CD8-positive, alpha-beta memory T cell (primary cell): ENCODE data around the gene CTLA4. TPM values are rescaled to one million over a fixed set of nuclear protein-coding genes. Genes with fewer than 3 reads are reported as not detected.
"Not testable (repeated sequence)": the region's sequence is repeated elsewhere in the genome, so short reads cannot be mapped to it uniquely, and the experiment has no call there.

Experiments used
- CTCF ChIA-PET: fragments of 350-600 bp; sonication (Branson Sonifier 250); formaldehyde crosslinking; loops from one replicate; lab custom pipeline; 2021; ENCODE audit warnings: antibody characterized with exemption; lab: Charles Lee
- POLR2A ChIA-PET: fragments of 350-600 bp; sonication (Branson Sonifier 250); formaldehyde crosslinking; loops from one replicate; lab custom pipeline; 2021; ENCODE audit warnings: antibody characterized with exemption; lab: Charles Lee
- DNase-seq, 5 donors: peaks; one replicate each; pipeline versions ENCODE4 v3.0.0 to v3.0.0-alpha.2; 2020 to 2022; ENCODE audit warnings: mixed read lengths in 1 of 5
- H3K27ac ChIP-seq: one replicate; pipeline ENCODE4 v1.7.0; 2013; ENCODE audit warnings: low read depth, mild to moderate bottlenecking, low read length, moderate library complexity
- H3K27me3 ChIP-seq: 2 replicates; pipeline ENCODE4 v1.7.0; 2013; ENCODE audit warnings: low read length, mild to moderate bottlenecking; ENCODE audit not compliant: insufficient read depth, poor library complexity, severe bottlenecking
- H3K36me3 ChIP-seq: 2 replicates; pipeline ENCODE4 v1.7.0; 2013; ENCODE audit warnings: mild to moderate bottlenecking, low read length, moderate library complexity; ENCODE audit not compliant: insufficient read depth
- H3K4me1 ChIP-seq: 2 replicates; pipeline ENCODE4 v1.7.0; 2013; ENCODE audit warnings: mild to moderate bottlenecking, low read length, moderate library complexity; ENCODE audit not compliant: insufficient read depth
- H3K4me3 ChIP-seq: 2 replicates; pipeline ENCODE4 v1.7.0; 2013; ENCODE audit warnings: mild to moderate bottlenecking, low read length
- H3K9me3 ChIP-seq: 2 replicates; pipeline ENCODE4 v1.7.0; 2013; ENCODE audit warnings: mild to moderate bottlenecking, low read length
- H3K27ac Mint-ChIP-seq, 8 donors: one replicate each; pipeline ENCODE4 v1.8.0; 2020 to 2021; ENCODE audit warnings: mixed read lengths in 8 of 8, mild to moderate bottlenecking in 6 of 8, inconsistent platforms in 3 of 8, moderate library complexity in 3 of 8
- H3K27me3 Mint-ChIP-seq, 2 donors: one replicate each; pipeline ENCODE4 v1.8.0; 2020 to 2021; ENCODE audit warnings: mixed read lengths in 2 of 2, mild to moderate bottlenecking in 1 of 2, moderate library complexity in 1 of 2
- H3K36me3 Mint-ChIP-seq, 3 donors: one replicate each; pipeline ENCODE4 v1.8.0; 2020 to 2021; ENCODE audit warnings: mixed read lengths in 3 of 3, inconsistent platforms in 1 of 3, mild to moderate bottlenecking in 1 of 3
- H3K4me1 Mint-ChIP-seq, 3 donors: one replicate each; pipeline ENCODE4 v1.8.0; 2020 to 2021; ENCODE audit warnings: mixed read lengths in 3 of 3, inconsistent platforms in 1 of 3, mild to moderate bottlenecking in 1 of 3
- H3K4me3 Mint-ChIP-seq, 7 donors: one replicate each; pipeline ENCODE4 v1.8.0; 2020 to 2021; ENCODE audit warnings: mixed read lengths in 7 of 7, mild to moderate bottlenecking in 6 of 7, moderate library complexity in 4 of 7, inconsistent platforms in 2 of 7
- H3K9me3 Mint-ChIP-seq, 5 donors: one replicate each; pipeline ENCODE4 v1.8.0; 2020 to 2022; ENCODE audit warnings: mixed read lengths in 5 of 5, mild to moderate bottlenecking in 3 of 5, moderate library complexity in 2 of 5, inconsistent platforms in 1 of 5
- polyA plus RNA-seq: library from polyadenylated mRNA; unstranded; fragments of 300-500 nt; fragmentation: Illumina TruSeq; gene quantifications from one replicate; pipeline ENCODE4 v1.2.3, GENCODE V29; 2021
- total RNA-seq, 2 experiments: library from RNA; stranded (reverse); gene quantifications; one replicate each; pipeline ENCODE4 v1.2.3, GENCODE V29; 2021

The CTLA4 gene
- total and polyA plus RNA-seq, 3 experiments from 2014 or later = 3.5 to 39.0 (median 37.7) TPM

- H3K27ac Mint-ChIP-seq = no peak overlapping the region
- DNase-seq = no peak
- H3K36me3 Mint-ChIP-seq = peaks cover 5 to 25% (median 8%) of the 10 kb centered on the region in 3 donors
- no peaks in the 10 kb centered on the region for H3K9me3 ChIP-seq
- no peak overlapping the region for H3K4me3 Mint-ChIP-seq
- H3K4me1 Mint-ChIP-seq = peaks cover 65 to 80% (median 68%) of the 10 kb centered on the region in 3 donors
- H3K4me3 ChIP-seq = no peak overlapping the region
- H3K4me1 ChIP-seq = peaks cover 52% of the 10 kb centered on the region
- H3K36me3 ChIP-seq = no peaks in the 10 kb centered on the region
- H3K27me3 ChIP-seq = no peaks in the 10 kb centered on the region
- no peak overlapping the region for H3K27ac ChIP-seq
- ChIA-PET CTCF (no interaction called here), POLR2A (no interaction called here)
- H3K27me3 Mint-ChIP-seq = peaks cover 0 to 2% of the 10 kb centered on the region in 2 donors
- no peaks in the 10 kb centered on the region for H3K9me3 Mint-ChIP-seq
Observed at GRCh38 chr2:203873461-203873860, 5.9 kb downstream of the CTLA4 start.

- Histone ChIP-seq H3K36me3 (no peaks in the 10 kb centered on the region), H3K27me3 (no peaks in the 10 kb centered on the region), H3K4me3 (no peak overlapping the region), H3K4me1 (peaks cover 50% of the 10 kb centered on the region), H3K9me3 (no peaks in the 10 kb centered on the region), H3K27ac (no peak overlapping the region)
- Mint-ChIP-seq H3K4me3 (peak overlapping the region in 3 of 7 donors; percentile 3 to 23 (median 6)), H3K27me3 (peaks cover 0 to 2% of the 10 kb centered on the region in 2 donors), H3K27ac (peak overlapping the region in 5 of 8 donors; percentile 17 to 78 (median 61)), H3K36me3 (peaks cover 5 to 24% (median 8%) of the 10 kb centered on the region in 3 donors), H3K4me1 (peaks cover 61 to 73% (median 62%) of the 10 kb centered on the region in 3 donors), H3K9me3 (no peaks in the 10 kb centered on the region)
- ChIA-PET CTCF (interaction anchor here (2.0 kb wide), 1 partner anchor 14 kb away, joined by 6 read pairs; no protein-coding TSS in a partner anchor), POLR2A (no interaction called here)
- DNase-seq = peak in 2 of 5 donors; percentile 30 to 45
Observed at GRCh38 chr2:203873921-203874631, 6.5 kb downstream of the CTLA4 start.

GRCh38 chr2:203875471-203875870 lies 7.9 kb downstream of the CTLA4 start:
- Histone ChIP-seq H3K4me1 (peaks cover 37% of the 10 kb centered on the region), H3K4me3 (no peak overlapping the region), H3K36me3 (no peaks in the 10 kb centered on the region), H3K27ac (no peak overlapping the region), H3K9me3 (no peaks in the 10 kb centered on the region), H3K27me3 (no peaks in the 10 kb centered on the region)
- Mint-ChIP-seq H3K27me3 (peaks cover 0 to 2% of the 10 kb centered on the region in 2 donors), H3K4me1 (peaks cover 47 to 59% (median 48%) of the 10 kb centered on the region in 3 donors), H3K9me3 (no peaks in the 10 kb centered on the region), H3K36me3 (peaks cover 5 to 16% (median 8%) of the 10 kb centered on the region in 3 donors), H3K4me3 (no peak overlapping the region), H3K27ac (peak overlapping the region in 3 of 8 donors; percentile 12 to 48 (median 45))
- ChIA-PET POLR2A (interaction anchor here (0.6 kb wide), 1 partner anchor 224 kb away, joined by 3 read pairs; no protein-coding TSS in a partner anchor), CTCF (interaction anchor here (2.0 kb wide), 1 partner anchor 15 kb away, joined by 6 read pairs; no protein-coding TSS in a partner anchor)
- DNase-seq = no peak

DNA sequence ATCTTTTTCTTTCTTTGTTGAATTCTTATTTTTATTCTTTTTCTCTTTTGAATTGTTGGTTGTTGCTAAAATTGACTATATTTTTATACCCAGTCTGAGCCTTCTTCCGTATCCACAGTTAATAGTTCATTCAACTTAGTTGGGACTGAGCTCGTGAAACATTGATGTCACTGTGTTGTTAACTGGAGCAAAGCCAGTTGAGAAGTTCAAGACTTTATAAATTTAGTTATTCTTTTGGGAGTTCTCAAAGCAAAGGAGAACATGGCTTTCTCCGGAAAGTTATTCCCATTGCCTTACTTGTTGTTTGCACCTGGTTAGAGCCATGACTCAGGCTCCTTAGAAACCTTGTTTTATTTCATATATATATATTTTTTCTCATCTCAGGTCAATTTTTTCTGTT lies 8.8 kb downstream of the CTLA4 start:
- peaks cover 4 to 12% (median 5%) of the 10 kb centered on the region in 3 donors for H3K36me3 Mint-ChIP-seq
- peaks cover 38 to 53% (median 39%) of the 10 kb centered on the region in 3 donors for H3K4me1 Mint-ChIP-seq
- H3K4me1 ChIP-seq = peaks cover 29% of the 10 kb centered on the region
- H3K9me3 ChIP-seq = no peaks in the 10 kb centered on the region
- H3K36me3 ChIP-seq = no peaks in the 10 kb centered on the region
- no peak overlapping the region for H3K27ac ChIP-seq
- H3K27me3 ChIP-seq = no peaks in the 10 kb centered on the region
- ChIA-PET CTCF (interaction anchor here (2.0 kb wide), 1 partner anchor 16 kb away, joined by 6 read pairs; no protein-coding TSS in a partner anchor), POLR2A (no interaction called here)
- no peak overlapping the region for H3K27ac Mint-ChIP-seq
- H3K9me3 Mint-ChIP-seq = no peaks in the 10 kb centered on the region
- H3K4me3 Mint-ChIP-seq = no peak overlapping the region
- peaks cover 0 to 2% of the 10 kb centered on the region in 2 donors for H3K27me3 Mint-ChIP-seq
- H3K4me3 ChIP-seq = no peak overlapping the region
- DNase-seq = no peak

GRCh38 chr2:203878063-203878462 lies 10.5 kb downstream of the CTLA4 start:
- POLR2A ChIA-PET = no interaction called here

GRCh38 chr2:203880557-203881125 lies 13.1 kb downstream of the CTLA4 start:
- no peaks in the 10 kb centered on the region for H3K36me3 Mint-ChIP-seq
- no peaks in the 10 kb centered on the region for H3K9me3 Mint-ChIP-seq
- no peak overlapping the region for H3K4me3 Mint-ChIP-seq
- ChIA-PET CTCF (no interaction called here), POLR2A (no interaction called here)
- H3K9me3 ChIP-seq = no peaks in the 10 kb centered on the region
- no peak overlapping the region for H3K27ac ChIP-seq
- H3K36me3 ChIP-seq = no peaks in the 10 kb centered on the region
- H3K4me1 ChIP-seq = peaks cover 3% of the 10 kb centered on the region
- DNase-seq = no peak
- no peak overlapping the region for H3K4me3 ChIP-seq
- H3K4me1 Mint-ChIP-seq = peaks cover 0 to 22% (median 8%) of the 10 kb centered on the region in 3 donors
- H3K27me3 Mint-ChIP-seq = peaks cover 0 to 1% of the 10 kb centered on the region in 2 donors
- no peak overlapping the region for H3K27ac Mint-ChIP-seq
- no peaks in the 10 kb centered on the region for H3K27me3 ChIP-seq

More at GRCh38 chr2:203878063-203878462, 10.5 kb downstream of the CTLA4 start:
- no peak overlapping the region for H3K4me3 Mint-ChIP-seq
- H3K36me3 ChIP-seq = no peaks in the 10 kb centered on the region
- no peaks in the 10 kb centered on the region for H3K9me3 Mint-ChIP-seq
- peaks cover 23 to 47% (median 26%) of the 10 kb centered on the region in 3 donors for H3K4me1 Mint-ChIP-seq
- no peak for DNase-seq
- H3K4me3 ChIP-seq = no peak overlapping the region
- H3K27me3 ChIP-seq = no peaks in the 10 kb centered on the region
- peaks cover 17% of the 10 kb centered on the region for H3K4me1 ChIP-seq
- H3K27ac ChIP-seq = no peak overlapping the region
- H3K36me3 Mint-ChIP-seq = peaks cover 0 to 9% (median 3%) of the 10 kb centered on the region in 3 donors
- H3K27me3 Mint-ChIP-seq = no peaks in the 10 kb centered on the region
- peak overlapping the region in 1 of 8 donors; percentile 63 for H3K27ac Mint-ChIP-seq
- CTCF ChIA-PET = no interaction called here
- no peaks in the 10 kb centered on the region for H3K9me3 ChIP-seq

- H3K4me1 ChIP-seq, CTCF ChIA-PET, H3K36me3 Mint-ChIP-seq, H3K36me3 ChIP-seq, H3K27me3 ChIP-seq, POLR2A ChIA-PET, H3K9me3 Mint-ChIP-seq, H3K27ac ChIP-seq, H3K4me3 ChIP-seq, H3K9me3 ChIP-seq, H3K4me3 Mint-ChIP-seq, DNase-seq, H3K27me3 Mint-ChIP-seq: not testable (repeated sequence)
- peak overlapping the region in 1 of 8 donors; percentile 36 for H3K27ac Mint-ChIP-seq
- peaks cover 0 to 20% (median 6%) of the 10 kb centered on the region in 3 donors for H3K4me1 Mint-ChIP-seq
Observed at GRCh38 chr2:203881185-203881584, 13.6 kb downstream of the CTLA4 start.

DNA sequence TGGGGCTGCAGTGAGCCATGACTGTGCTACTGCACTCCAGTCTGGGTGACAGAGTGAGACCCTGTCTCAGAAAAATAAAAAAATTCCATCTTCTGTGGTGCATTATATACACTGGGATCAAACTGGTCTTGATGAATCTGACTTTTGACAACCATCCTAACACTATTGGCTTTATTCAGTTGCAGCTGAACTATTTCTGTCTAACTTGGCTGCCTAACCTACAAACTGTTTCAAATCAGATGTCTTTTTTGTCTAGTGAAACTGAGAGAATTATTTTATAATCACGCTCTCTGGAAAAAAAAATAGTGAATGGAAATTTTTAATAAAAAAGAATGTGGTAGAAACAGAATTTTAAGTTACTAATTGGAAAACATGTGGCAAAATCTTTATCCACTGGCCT lies 15.0 kb downstream of the CTLA4 start:
- H3K27me3 Mint-ChIP-seq = peaks cover 0 to 1% of the 10 kb centered on the region in 2 donors
- no peak overlapping the region for H3K27ac Mint-ChIP-seq
- ChIA-PET CTCF (no interaction called here), POLR2A (no interaction called here)
- Histone ChIP-seq H3K9me3 (no peaks in the 10 kb centered on the region), H3K4me3 (no peak overlapping the region), H3K4me1 (no peaks in the 10 kb centered on the region), H3K27ac (no peak overlapping the region), H3K36me3 (no peaks in the 10 kb centered on the region), H3K27me3 (no peaks in the 10 kb centered on the region)
- H3K4me1 Mint-ChIP-seq = peaks cover 4 to 28% (median 7%) of the 10 kb centered on the region in 3 donors
- no peaks in the 10 kb centered on the region for H3K9me3 Mint-ChIP-seq
- no peaks in the 10 kb centered on the region for H3K36me3 Mint-ChIP-seq
- H3K4me3 Mint-ChIP-seq = no peak overlapping the region
- DNase-seq = no peak
